Caki2 (cell line): ENCODE measurements around the gene RIC1. TPM values are rescaled to one million over a fixed set of nuclear protein-coding genes. Genes with fewer than 3 reads are reported as not detected.
A peak's percentile ranks its signal among the peaks of the same experiment; 100 is the strongest.
"Not testable (repeated sequence)": the region's sequence is repeated elsewhere in the genome, so short reads cannot be mapped to it uniquely, and the experiment has no call there.

ENCODE experiments used
- DNase-seq: peaks from one replicate; pipeline ENCODE4 v3.0.0-alpha.2; 2015; ENCODE audit warnings: low read depth
- in situ Hi-C: cut with HindIII; loops from 2 replicates; pipeline ENCODE4 v1.10.0; 2016; ENCODE audit warnings: low sequenced_read_pairs, low pct_unique_long_range_greater_than_20kb, mixed read lengths
- total RNA-seq: library from RNA; depleted of rRNA; stranded (reverse); fragments of >200 nt; shearing (Covaris generic); gene quantifications from 2 replicates; pipeline ENCODE4 v1.2.3, GENCODE V29; 2014; ENCODE audit warnings: low replicate concordance; rRNA removed

The RIC1 gene
- total RNA-seq, 1 experiment from 2014 or later = 7.4 TPM

DNA sequence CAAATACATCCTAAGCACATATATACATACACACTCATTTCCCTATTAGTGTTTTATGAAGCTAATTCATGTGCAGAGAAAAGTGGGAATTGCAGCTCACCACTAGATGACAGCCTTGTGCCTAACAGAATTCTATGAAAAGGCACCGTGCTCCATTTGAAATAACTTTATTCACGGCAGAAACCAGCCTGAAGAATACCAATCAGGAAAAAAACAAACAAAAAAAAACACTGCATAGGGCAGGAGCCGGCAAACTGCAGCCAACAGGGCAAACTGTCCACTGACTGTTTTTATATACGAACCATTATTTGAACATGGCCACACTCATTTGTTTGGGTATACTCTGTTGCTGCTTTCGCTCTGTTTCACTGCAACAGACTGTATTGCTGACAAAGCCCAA is 170.4 kb downstream of the RIC1 start:
- in situ Hi-C loops = no loop called here
- peak; percentile 58 for DNase-seq

DNA sequence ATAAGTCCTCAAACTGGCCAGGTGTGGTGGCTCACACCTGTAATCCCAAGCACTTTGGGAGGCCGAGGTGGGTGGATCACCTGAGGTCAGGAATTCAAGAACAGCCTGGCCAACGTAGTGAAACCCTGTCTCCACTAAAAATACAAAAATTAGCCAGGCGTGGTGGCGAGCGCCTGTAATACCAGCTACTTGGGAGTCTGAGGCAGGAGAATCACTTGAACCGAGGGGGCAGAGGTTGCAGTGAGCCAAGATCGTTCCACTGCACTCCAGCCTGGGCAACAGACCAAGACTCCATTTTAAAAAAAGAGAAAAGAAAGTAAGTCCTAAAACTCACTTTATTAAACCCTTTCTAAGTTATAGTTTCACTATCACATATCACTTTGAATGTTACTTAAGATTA is 171.5 kb downstream of the RIC1 start:
- in situ Hi-C loops, DNase-seq: not testable (repeated sequence)

GRCh38 chr9:5800969-5801738 is 172.2 kb downstream of the RIC1 start:
- peak; percentile 68 for DNase-seq
- in situ Hi-C loops = no loop called here

DNA sequence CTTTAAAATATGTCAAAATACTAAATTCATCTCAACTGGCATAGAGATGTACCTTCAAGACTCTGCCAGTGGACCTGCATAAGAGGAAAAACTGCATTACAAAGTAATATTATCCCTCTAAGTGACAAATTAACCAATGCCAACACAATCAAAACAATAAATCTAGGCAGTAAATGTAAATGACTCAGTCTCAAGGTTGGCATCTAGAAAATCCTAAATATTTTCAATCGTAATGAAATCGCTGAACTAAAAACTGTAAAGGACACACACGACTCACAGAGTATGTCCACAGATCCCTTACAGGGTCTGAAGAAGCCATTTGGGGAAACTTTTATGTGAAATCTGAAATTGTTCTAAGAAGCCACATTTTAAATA is 172.8 kb downstream of the RIC1 start:
- in situ Hi-C loops = no loop called here
- peak; percentile 68 for DNase-seq

DNA sequence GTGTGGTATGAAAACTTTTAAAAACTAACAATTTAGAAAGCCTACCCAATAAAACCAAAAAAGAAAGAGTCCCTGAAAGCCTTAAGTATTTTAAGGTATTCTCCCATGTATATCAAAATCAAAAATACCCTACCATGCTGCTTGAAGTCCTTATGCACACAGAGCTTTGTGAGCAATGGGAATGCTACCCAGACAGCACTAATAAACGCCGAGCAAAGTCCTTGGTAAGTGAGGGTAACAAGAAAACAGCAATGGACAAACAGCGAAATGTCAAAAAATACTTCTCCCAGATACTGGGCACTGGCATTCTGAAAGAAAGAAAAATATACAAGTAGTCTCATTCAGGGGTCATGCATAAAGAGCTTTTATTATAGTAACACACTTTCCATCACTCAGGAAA is 176.6 kb downstream of the RIC1 start:
- no peak for DNase-seq
- in situ Hi-C loops = no loop called here

GRCh38 chr9:5811751-5812150 is 182.8 kb downstream of the RIC1 start:
- DNase-seq = no peak
- in situ Hi-C loops = no loop called here

DNA sequence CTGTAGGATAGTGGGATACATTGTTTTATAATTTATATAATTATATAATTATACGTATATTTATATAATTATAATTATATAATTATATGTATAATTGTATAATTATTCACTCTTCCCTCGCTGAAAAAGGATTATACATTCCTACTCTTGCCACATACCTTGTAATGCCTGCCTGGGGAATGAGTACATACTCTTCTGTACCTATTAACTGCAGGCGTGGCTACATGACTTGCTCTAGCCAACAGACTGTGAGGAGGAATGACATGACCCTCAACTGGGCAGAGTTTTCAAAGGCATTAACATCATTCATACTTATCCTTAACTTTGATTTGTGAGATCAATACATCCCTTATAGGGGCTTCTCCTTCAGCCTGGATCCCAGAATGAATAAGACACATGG is 184.9 kb downstream of the RIC1 start:
- DNase-seq = no peak
- in situ Hi-C loops = no loop called here

- in situ Hi-C loops = no loop called here
- DNase-seq = no peak
These were observed 186.6 kb downstream of the RIC1 start for GRCh38 chr9:5815461-5815860.

GRCh38 chr9:5817862-5818261 is 189.0 kb downstream of the RIC1 start:
- in situ Hi-C loops = no loop called here
- peak; percentile 74 for DNase-seq

GRCh38 chr9:5818424-5819142 is 189.7 kb downstream of the RIC1 start:
- in situ Hi-C loops = no loop called here
- DNase-seq = peak; percentile 32

DNA sequence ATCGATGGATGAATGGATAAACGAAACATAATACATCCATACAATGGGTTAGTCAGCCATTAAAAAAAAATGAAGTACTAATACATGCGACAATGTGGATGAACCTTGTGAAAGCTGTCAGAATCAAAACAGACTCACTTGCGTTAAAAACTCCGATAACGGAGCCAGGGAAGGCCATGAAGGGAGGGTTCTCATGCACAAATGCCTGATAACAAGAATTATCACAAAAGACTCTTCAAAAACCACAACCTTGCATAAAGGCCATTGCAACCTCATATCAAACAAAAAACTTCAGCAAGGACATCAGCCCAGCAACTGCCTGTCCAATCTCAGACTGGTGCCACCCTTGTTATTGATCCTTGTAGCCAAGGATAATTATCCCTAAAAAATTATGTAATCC is 190.3 kb downstream of the RIC1 start:
- DNase-seq = no peak
- in situ Hi-C loops = no loop called here

- in situ Hi-C loops = no loop called here
- DNase-seq = no peak
These were observed 191.5 kb downstream of the RIC1 start for GRCh38 chr9:5820425-5820824.

DNA sequence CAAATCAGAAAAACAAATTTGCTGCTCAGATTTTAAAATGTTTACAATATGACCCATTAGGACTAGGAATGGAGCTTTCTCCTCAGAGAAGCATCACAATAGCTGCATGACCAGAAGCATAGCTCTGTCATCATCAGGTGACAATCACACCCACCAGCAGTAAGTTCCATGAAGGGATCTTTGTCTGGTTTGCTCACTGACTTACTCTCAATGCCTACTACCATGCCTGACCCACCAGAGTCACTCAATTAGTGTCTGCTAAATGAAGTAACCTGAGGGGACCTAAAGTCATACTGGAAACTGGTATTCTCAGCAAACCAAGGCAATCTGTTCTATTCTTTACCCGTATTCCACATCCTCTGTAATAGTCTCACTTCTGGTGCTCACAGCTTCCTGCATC is 196.3 kb downstream of the RIC1 start:
- in situ Hi-C loops = no loop called here
- DNase-seq = no peak

Other genes with a start within 250 kb of the RIC1 start
- 34.5 and 45.1 TPM in 2 replicates for gene PLGRKT, start 191.2 kb upstream of the RIC1 start, total RNA-seq
- 3.6 and 7.3 TPM in 2 replicates for gene CD274, start 178.6 kb upstream of the RIC1 start, total RNA-seq
- gene PDCD1LG2, start 118.6 kb upstream of the RIC1 start, total RNA-seq = not detected in 2 replicates
- 12.6 and 16.3 TPM in 2 replicates for gene ERMP1, start 204.0 kb downstream of the RIC1 start, total RNA-seq